HFFc6 (cell line): Measurements from ENCODE around the gene TTLL4. TPM values are rescaled to one million over a fixed set of nuclear protein-coding genes. Genes with fewer than 3 reads are reported as not detected.

ENCODE experiments used
- DNase-seq: peaks from one replicate; pipeline ENCODE4 v3.0.0-alpha.2; 2018
- H3K27ac Mint-ChIP-seq: 2 replicates; pipeline ENCODE4 v1.8.0; 2020; ENCODE audit warnings: mild to moderate bottlenecking, mixed read lengths
- H3K27me3 Mint-ChIP-seq: 2 replicates; pipeline ENCODE4 v1.8.0; 2021; ENCODE audit warnings: mild to moderate bottlenecking, moderate library complexity, mixed read lengths; ENCODE audit not compliant: insufficient read depth
- H3K36me3 Mint-ChIP-seq: 2 replicates; pipeline ENCODE4 v1.8.0; 2021; ENCODE audit warnings: low read depth, mixed read lengths
- H3K4me1 Mint-ChIP-seq: 2 replicates; pipeline ENCODE4 v1.8.0; 2020; ENCODE audit warnings: low read depth, mixed read lengths
- H3K4me3 Mint-ChIP-seq: 2 replicates; pipeline ENCODE4 v1.8.0; 2020; ENCODE audit warnings: mild to moderate bottlenecking, moderate library complexity, mixed read lengths
- H3K9me3 Mint-ChIP-seq: 2 replicates; pipeline ENCODE4 v1.8.0; 2020; ENCODE audit warnings: mild to moderate bottlenecking, mixed read lengths
- total RNA-seq, 6 experiments: library from RNA; stranded (reverse); fragmentation: NEBNext Ultra II Directional; extraction: Animal tissue kit (Norgen Biotek cat#: 25700); gene quantifications; 2 replicates in 1 of 6; 3 replicates in 5 of 6; pipeline ENCODE4 v1.2.3, GENCODE V29; 2021
- TF ChIP-seq, protein P1 (sequence below): fragments of 200-600 bp; sonication (generic); IDR thresholded peaks from 2 replicates; pipeline ENCODE4 v1.5.0; 2021; ENCODE audit warnings: antibody characterized with exemption, mild to moderate bottlenecking

TTLL4 gene
- total RNA-seq, 6 experiments from 2014 or later, result 16.1 to 19.6 (median 17.0) TPM

DNA sequence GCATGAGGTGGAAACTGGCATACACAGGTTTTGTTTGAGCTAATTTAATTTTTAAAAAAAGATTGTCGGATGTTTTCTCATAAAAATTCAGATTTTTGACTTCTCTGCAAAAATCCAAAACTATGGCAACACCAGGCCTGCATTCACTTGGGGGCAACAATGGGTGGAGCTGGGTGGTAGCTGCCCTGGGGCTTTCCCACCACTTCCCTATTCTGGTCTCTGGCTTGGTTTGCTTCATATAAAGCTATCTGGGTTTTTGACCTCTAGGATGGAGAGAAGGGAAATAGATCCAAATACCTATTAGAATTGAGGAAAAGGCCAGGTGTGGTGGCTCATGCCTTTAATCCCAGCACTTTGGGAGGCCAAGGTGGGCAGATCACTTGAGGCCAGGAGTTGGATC lies 65.9 kb downstream of the TTLL4 start:
- no peaks in the 10 kb centered on the region; the same call in 1 of the 2 replicates for H3K27me3 Mint-ChIP-seq

DNA sequence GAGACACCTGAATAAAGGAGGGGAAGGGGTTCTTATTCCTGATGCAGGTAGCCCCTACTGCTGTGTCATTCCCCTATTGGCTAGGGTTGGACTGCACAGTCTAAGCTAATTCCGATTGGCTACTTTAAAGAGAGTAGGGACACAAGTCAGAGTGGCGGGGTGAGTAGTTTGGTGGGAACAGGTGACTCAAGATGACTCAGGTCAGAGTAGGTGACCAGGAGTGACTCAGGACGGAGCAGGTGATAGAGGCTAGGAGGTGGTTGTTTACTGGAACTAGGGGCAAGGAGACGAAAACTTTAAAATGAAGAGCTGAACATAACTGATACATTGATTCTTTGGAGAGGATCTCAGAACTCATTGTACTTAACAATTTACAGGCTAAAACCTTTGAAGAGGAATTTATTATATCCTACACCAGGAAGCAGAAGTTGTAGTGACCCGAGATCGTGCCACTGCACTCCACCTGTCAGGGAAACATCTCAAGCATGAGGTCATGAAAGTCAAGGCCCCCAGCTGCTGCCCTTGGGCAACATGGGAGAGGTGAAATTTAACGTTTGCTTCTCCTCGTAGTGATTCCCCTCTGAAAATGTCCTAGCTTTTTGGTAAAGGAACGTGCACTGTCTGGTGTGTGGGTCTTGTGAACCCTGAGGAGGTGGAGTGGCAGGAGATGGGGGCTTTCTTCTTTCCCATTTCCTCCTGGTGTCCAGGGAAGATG lies 66.8 kb downstream of the TTLL4 start:
- H3K27ac Mint-ChIP-seq, result no peak overlapping the region
- no peak overlapping the region for H3K4me3 Mint-ChIP-seq
- H3K27me3 Mint-ChIP-seq, result peaks cover 3% of the 10 kb centered on the region
- H3K36me3 Mint-ChIP-seq, result peaks cover 15% of the 10 kb centered on the region
- TF ChIP-seq, protein P1, sequence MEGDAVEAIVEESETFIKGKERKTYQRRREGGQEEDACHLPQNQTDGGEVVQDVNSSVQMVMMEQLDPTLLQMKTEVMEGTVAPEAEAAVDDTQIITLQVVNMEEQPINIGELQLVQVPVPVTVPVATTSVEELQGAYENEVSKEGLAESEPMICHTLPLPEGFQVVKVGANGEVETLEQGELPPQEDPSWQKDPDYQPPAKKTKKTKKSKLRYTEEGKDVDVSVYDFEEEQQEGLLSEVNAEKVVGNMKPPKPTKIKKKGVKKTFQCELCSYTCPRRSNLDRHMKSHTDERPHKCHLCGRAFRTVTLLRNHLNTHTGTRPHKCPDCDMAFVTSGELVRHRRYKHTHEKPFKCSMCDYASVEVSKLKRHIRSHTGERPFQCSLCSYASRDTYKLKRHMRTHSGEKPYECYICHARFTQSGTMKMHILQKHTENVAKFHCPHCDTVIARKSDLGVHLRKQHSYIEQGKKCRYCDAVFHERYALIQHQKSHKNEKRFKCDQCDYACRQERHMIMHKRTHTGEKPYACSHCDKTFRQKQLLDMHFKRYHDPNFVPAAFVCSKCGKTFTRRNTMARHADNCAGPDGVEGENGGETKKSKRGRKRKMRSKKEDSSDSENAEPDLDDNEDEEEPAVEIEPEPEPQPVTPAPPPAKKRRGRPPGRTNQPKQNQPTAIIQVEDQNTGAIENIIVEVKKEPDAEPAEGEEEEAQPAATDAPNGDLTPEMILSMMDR, result no peak
- H3K9me3 Mint-ChIP-seq, result peaks cover 21% of the 10 kb centered on the region
- DNase-seq, result no peak
- peaks cover 6% of the 10 kb centered on the region; the same call in 1 of the 2 replicates for H3K4me1 Mint-ChIP-seq

More for the DNA sequence above, 65.9 kb downstream of the TTLL4 start:
- H3K9me3 Mint-ChIP-seq, result peaks cover 21% of the 10 kb centered on the region
- no peak overlapping the region for H3K4me3 Mint-ChIP-seq
- peaks cover 15% of the 10 kb centered on the region for H3K36me3 Mint-ChIP-seq
- TF ChIP-seq, protein P1, result no peak
- no peak overlapping the region for H3K27ac Mint-ChIP-seq
- DNase-seq, result no peak
- peaks cover 4% of the 10 kb centered on the region; the same call in 1 of the 2 replicates for H3K4me1 Mint-ChIP-seq

DNA sequence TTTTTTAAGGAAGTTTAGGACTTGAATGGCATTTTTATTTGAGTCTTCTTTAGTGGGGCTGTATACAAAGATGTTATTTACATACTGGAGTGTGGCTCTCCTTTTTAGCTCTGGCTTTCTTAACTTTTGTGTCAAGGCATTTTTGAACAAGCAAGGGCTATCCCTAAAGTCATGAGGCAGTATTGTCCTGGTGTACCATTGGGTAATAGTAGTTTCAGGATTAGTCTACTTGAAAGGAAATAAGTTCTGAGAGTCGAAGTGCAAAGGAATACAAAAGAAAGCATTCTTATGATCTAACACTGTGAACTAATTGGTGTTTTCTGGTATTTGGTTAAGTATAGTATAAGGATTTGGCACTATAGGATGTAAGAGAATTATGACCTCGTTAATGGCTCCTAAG lies 69.4 kb downstream of the TTLL4 start:
- TF ChIP-seq, protein P1, result no peak
- DNase-seq, result no peak
- H3K4me1 Mint-ChIP-seq, result peaks cover 6% of the 10 kb centered on the region; the same call in 1 of the 2 replicates

DNA sequence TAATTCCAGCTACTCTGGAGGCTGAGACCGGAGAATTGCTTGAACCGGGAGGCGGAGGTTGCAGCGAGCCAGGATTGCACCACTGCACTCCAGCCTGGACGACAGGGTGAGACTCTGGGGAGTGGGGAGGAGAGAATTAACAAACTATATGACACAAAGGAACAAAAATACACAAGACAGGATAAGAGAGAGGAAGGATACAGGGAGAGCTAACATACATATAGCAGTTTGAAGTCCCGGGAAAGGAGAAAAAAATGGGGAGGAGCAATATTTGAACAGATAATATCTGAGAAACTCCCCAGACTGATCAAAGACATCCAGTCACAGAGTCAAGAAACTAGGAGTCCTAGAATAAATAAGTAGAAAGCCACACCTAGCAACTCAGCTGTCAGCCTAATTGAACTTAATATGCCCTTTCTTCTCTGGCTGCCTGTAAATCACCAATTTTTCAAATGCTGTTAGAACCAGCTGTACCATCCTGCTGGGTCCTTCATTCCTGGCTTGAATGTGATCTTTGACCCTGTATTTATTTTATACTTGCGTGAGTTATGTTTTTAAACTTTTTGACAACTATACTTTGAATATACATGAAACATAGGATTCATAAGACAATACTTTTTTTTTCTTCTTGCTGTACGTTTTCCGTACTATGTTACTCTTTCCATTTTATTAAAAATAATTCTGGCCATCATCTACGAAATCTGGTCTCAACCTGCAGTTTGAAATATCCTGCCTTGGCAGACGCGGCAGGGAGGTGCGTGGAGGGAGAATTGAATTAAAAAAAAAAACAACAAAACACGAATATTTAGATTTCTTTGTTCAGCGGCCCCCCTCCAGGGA lies 70.4 kb downstream of the TTLL4 start:
- Mint-ChIP-seq H3K27me3 (peaks cover 17% of the 10 kb centered on the region), H3K27ac (no peak overlapping the region), H3K4me1 (peaks cover 6% of the 10 kb centered on the region; the same call in 1 of the 2 replicates), H3K4me3 (peak overlapping the region; percentile 37), H3K9me3 (peaks cover 19% of the 10 kb centered on the region), H3K36me3 (peaks cover 12% of the 10 kb centered on the region)
- DNase-seq, result no peak
- TF ChIP-seq, protein P1, result no peak

More for the DNA sequence above, 69.4 kb downstream of the TTLL4 start:
- H3K36me3 Mint-ChIP-seq, result peaks cover 15% of the 10 kb centered on the region
- H3K27ac Mint-ChIP-seq, result no peak overlapping the region
- peaks cover 17% of the 10 kb centered on the region for H3K27me3 Mint-ChIP-seq
- H3K4me3 Mint-ChIP-seq, result no peak overlapping the region
- H3K9me3 Mint-ChIP-seq, result peaks cover 21% of the 10 kb centered on the region

DNA sequence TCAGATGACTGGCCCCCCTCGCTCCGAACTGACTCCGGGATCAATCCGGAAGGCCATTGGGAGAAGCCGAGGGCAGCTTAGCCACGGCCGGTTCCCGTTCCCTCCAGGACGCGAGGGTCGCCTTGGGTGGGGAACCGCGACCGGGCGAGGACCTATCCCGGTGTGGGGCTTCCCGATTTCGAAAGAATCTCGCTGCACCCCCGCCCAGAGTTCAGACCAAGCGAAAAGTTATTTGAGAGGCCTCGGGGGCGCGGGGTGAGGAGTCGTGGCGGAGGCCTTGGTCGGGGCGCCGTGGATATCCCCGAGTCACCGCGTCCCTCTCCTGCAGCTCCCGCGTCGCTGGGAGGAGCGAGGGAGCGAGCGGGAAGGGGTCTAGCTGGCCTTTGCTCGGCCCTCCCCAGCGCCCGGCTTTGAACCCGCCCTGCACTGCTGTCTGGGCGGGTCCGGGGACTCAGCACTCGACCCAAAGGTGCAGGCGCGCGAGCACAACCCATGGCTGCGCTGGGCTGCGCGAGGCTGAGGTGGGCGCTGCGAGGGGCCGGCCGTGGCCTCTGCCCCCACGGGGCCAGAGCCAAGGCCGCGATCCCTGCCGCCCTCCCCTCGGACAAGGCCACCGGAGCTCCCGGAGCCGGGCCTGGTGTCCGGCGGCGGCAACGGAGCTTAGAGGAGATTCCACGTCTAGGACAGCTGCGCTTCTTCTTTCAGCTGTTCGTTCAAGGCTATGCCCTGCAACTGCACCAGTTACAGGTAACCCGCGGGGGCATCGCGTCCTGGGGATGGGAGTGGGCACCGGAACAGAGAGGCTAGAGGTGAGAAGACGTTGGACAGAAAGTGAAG lies 71.3 kb downstream of the TTLL4 start, which contains the start of gene CYP27A1:
Gene CYP27A1, plus strand, starts transcription at position 457 of the 837 bp plus-strand sequence. Its CDS starts 36 bp downstream, at position 493.
- H3K4me1 Mint-ChIP-seq, result peaks cover 6% of the 10 kb centered on the region; the same call in 1 of the 2 replicates
- DNase-seq, result no peak
- peaks cover 18% of the 10 kb centered on the region for H3K27me3 Mint-ChIP-seq
- H3K9me3 Mint-ChIP-seq, result peaks cover 10% of the 10 kb centered on the region
- no peak within 1 kb of the TSS for H3K27ac Mint-ChIP-seq
- peak within 1 kb of the TSS; percentile 37 for H3K4me3 Mint-ChIP-seq
- TF ChIP-seq, protein P1, result no peak
- H3K36me3 Mint-ChIP-seq, result peaks cover 7% of the 10 kb centered on the region
